Breast epithelium (tissue), 4 donors: ENCODE data around the gene ARHGAP15. TPM values are rescaled to one million over a fixed set of nuclear protein-coding genes. Genes with fewer than 3 reads are reported as not detected.

Experiments
- DNase-seq, 2 donors: peaks; one replicate each; pipeline ENCODE4 v3.0.0-alpha.2; 2019; ENCODE audit warnings: low spot score in 2 of 2
- H3K27ac ChIP-seq, 2 donors: fragments of 200-600 bp; sonication (generic) in 1 of 2; one replicate each; pipeline ENCODE4 v1.5.1; 2016 to 2019; ENCODE audit warnings: mild to moderate bottlenecking in 1 of 2
- H3K27me3 ChIP-seq, 2 donors: fragments of 200-600 bp; sonication (generic) in 1 of 2; one replicate each; pipeline versions ENCODE4 v1.5.1 to v1.6.0; 2017 to 2019; ENCODE audit warnings: control low read depth in 1 of 2, mild to moderate bottlenecking in 1 of 2
- H3K36me3 ChIP-seq: fragments of 200-600 bp; one replicate; pipeline ENCODE4 v1.5.1; 2019
- H3K4me1 ChIP-seq, 2 donors: fragments of 200-600 bp; sonication (generic); one replicate each; pipeline ENCODE4 v1.5.1; 2016 to 2019; ENCODE audit warnings: control low read depth in 1 of 2
- H3K4me3 ChIP-seq, 3 donors: fragments of 200-600 bp; sonication (generic); 1 replicate in 2 of 3; 2 replicates in 1 of 3; pipeline ENCODE4 v1.5.1; 2016 to 2019; ENCODE audit warnings: mild to moderate bottlenecking in 3 of 3, moderate library complexity in 2 of 3
- H3K9me3 ChIP-seq, 2 donors: fragments of 200-600 bp; sonication (generic) in 1 of 2; one replicate each; pipeline ENCODE4 v1.5.1; 2016 to 2019; ENCODE audit warnings: control low read depth in 1 of 2
- CTCF ChIP-seq, 3 donors: fragments of 450-650 bp; IDR thresholded peaks; one replicate each; pipeline ENCODE4 v1.5.1; 2016 to 2017; ENCODE audit warnings: antibody characterized with exemption in 3 of 3, mild to moderate bottlenecking in 3 of 3, moderate library complexity in 3 of 3
- POLR2A ChIP-seq: fragments of 450-650 bp; IDR thresholded peaks from one replicate; pipeline ENCODE4 v1.6.1; 2016; ENCODE audit warnings: antibody characterized with exemption, mild to moderate bottlenecking, moderate library complexity
- POLR2AphosphoS5 ChIP-seq, 3 donors: sonication (generic); formaldehyde crosslinking; IDR thresholded peaks; one replicate each; pipeline ENCODE4 v1.6.1; 2017; ENCODE audit warnings: antibody characterized with exemption in 3 of 3
- intact Hi-C: fragments of 100-400 bp; cut with DNase I; formaldehyde crosslinking; loops from one replicate; pipeline ENCODE4 v1.15.1; 2023; ENCODE audit warnings: low total_unique reads
- total RNA-seq, 3 donors: library from RNA; depleted of rRNA; stranded (reverse); fragments of >200 nt; gene quantifications; one replicate each; pipeline ENCODE4 v1.1.0, GENCODE V29; 2016

ARHGAP15 gene
- total RNA-seq, 3 donors from 2014 or later: 8.9 to 13.4 (median 10.7) TPM

GRCh38 chr2:143262389-143262788, 133.2 kb downstream of the ARHGAP15 start:
- H3K36me3 ChIP-seq: no peaks in the 10 kb centered on the region
- H3K4me1 ChIP-seq: no peaks in the 10 kb centered on the region
- TF ChIP-seq POLR2A (no peak), CTCF (IDR thresholded peaks at IDR 0.05) (no peak), POLR2AphosphoS5 (IDR thresholded peaks at IDR 0.05) (no peak)
- no peaks in the 10 kb centered on the region for H3K9me3 ChIP-seq
- intact Hi-C loops: no loop called here
- no peak overlapping the region for H3K4me3 ChIP-seq
- no peaks in the 10 kb centered on the region for H3K27me3 ChIP-seq
- no peak overlapping the region for H3K27ac ChIP-seq
- no peak for DNase-seq

- Histone ChIP-seq H3K36me3 (no peaks in the 10 kb centered on the region), H3K27ac (no peak overlapping the region), H3K4me3 (no peak overlapping the region), H3K4me1 (no peaks in the 10 kb centered on the region), H3K27me3 (no peaks in the 10 kb centered on the region), H3K9me3 (no peaks in the 10 kb centered on the region)
- DNase-seq: no peak
- intact Hi-C loops: no loop called here
- TF ChIP-seq POLR2A (no peak), CTCF (IDR thresholded peaks at IDR 0.05) (no peak), POLR2AphosphoS5 (IDR thresholded peaks at IDR 0.05) (no peak)
These were observed 133.9 kb downstream of the ARHGAP15 start for GRCh38 chr2:143263066-143263625.

GRCh38 chr2:143264851-143265250, 135.6 kb downstream of the ARHGAP15 start:
- Histone ChIP-seq H3K4me1 (no peaks in the 10 kb centered on the region), H3K27me3 (no peaks in the 10 kb centered on the region), H3K27ac (no peak overlapping the region), H3K36me3 (no peaks in the 10 kb centered on the region), H3K9me3 (no peaks in the 10 kb centered on the region), H3K4me3 (no peak overlapping the region)
- intact Hi-C loops: no loop called here
- TF ChIP-seq POLR2A: no peak
- TF ChIP-seq CTCF (IDR thresholded peaks at IDR 0.05): no peak
- no peak for TF ChIP-seq POLR2AphosphoS5 (IDR thresholded peaks at IDR 0.05)
- no peak for DNase-seq

- H3K27ac ChIP-seq: no peak overlapping the region
- H3K36me3 ChIP-seq: no peaks in the 10 kb centered on the region
- H3K4me3 ChIP-seq: no peak overlapping the region
- H3K4me1 ChIP-seq: no peaks in the 10 kb centered on the region
- DNase-seq: no peak
- H3K27me3 ChIP-seq: no peaks in the 10 kb centered on the region
- no peaks in the 10 kb centered on the region for H3K9me3 ChIP-seq
- intact Hi-C loops: no loop called here
- TF ChIP-seq POLR2AphosphoS5 (IDR thresholded peaks at IDR 0.05): no peak
- no peak for TF ChIP-seq CTCF (IDR thresholded peaks at IDR 0.05)
- no peak for TF ChIP-seq POLR2A
These were observed 150.5 kb downstream of the ARHGAP15 start for GRCh38 chr2:143279672-143280071.

- DNase-seq: no peak
- no peak overlapping the region for H3K27ac ChIP-seq
- H3K4me1 ChIP-seq: no peaks in the 10 kb centered on the region
- TF ChIP-seq CTCF (IDR thresholded peaks at IDR 0.05): no peak
- TF ChIP-seq POLR2A: no peak
- TF ChIP-seq POLR2AphosphoS5 (IDR thresholded peaks at IDR 0.05): no peak
- no peak overlapping the region for H3K4me3 ChIP-seq
- no peaks in the 10 kb centered on the region for H3K9me3 ChIP-seq
- H3K36me3 ChIP-seq: no peaks in the 10 kb centered on the region
- no peaks in the 10 kb centered on the region for H3K27me3 ChIP-seq
- intact Hi-C loops: no loop called here
These were observed 151.0 kb downstream of the ARHGAP15 start for GRCh38 chr2:143280097-143280757.
